Fibroblast of lung (primary cell): ENCODE results near the gene UBE2L3. TPM values are rescaled to one million over a fixed set of nuclear protein-coding genes. Genes with fewer than 3 reads are reported as not detected.

Experiments
- DNase-seq, 2 donors: peaks; one replicate each; pipeline versions ENCODE4 v3.0.0 to v3.0.0-alpha.2; 2010; ENCODE audit warnings: low read depth in 2 of 2
- H2AFZ ChIP-seq: 2 replicates; pipeline ENCODE4 v1.5.1; 2012; ENCODE audit warnings: low read length, control low read depth, inconsistent platforms
- H3K27ac ChIP-seq: 2 replicates; pipeline ENCODE4 v1.5.1; 2011; ENCODE audit warnings: low read length, control low read depth; ENCODE audit not compliant: insufficient read depth
- H3K27me3 ChIP-seq: 2 replicates; pipeline ENCODE4 v1.5.1; 2011; ENCODE audit warnings: mild to moderate bottlenecking, low read length; ENCODE audit not compliant: control insufficient read depth, insufficient read depth
- H3K36me3 ChIP-seq: 2 replicates; pipeline ENCODE4 v1.5.1; 2011; ENCODE audit warnings: low read length; ENCODE audit not compliant: control insufficient read depth, insufficient read depth
- H3K4me1 ChIP-seq: 2 replicates; pipeline ENCODE4 v1.5.1; 2011; ENCODE audit warnings: low read length; ENCODE audit not compliant: control insufficient read depth, insufficient read depth; ENCODE audit errors: extremely low read depth
- H3K4me2 ChIP-seq: 2 replicates; pipeline ENCODE4 v1.5.1; 2011; ENCODE audit warnings: low read length, control low read depth; ENCODE audit not compliant: insufficient read depth; ENCODE audit errors: extremely low read depth
- H3K4me3 ChIP-seq, 4 experiments: fragments of 200-600 bp in 1 of 4; sonication (generic) in 1 of 4; replicated peaks in 1 of 4; 2 replicates each; pipeline ENCODE4 v1.5.1; 2011 to 2016; ENCODE audit warnings: low read length in 4 of 4, low read depth in 3 of 4, mild to moderate bottlenecking in 3 of 4, control low read depth in 2 of 4, inconsistent platforms in 1 of 4, mixed read lengths in 1 of 4; ENCODE audit not compliant: insufficient read depth in 1 of 4; ENCODE audit errors: control extremely low read depth in 1 of 4
- H3K79me2 ChIP-seq: 2 replicates; pipeline ENCODE4 v1.5.1; 2012; ENCODE audit warnings: mild to moderate bottlenecking, low read length, inconsistent platforms; ENCODE audit not compliant: control insufficient read depth, insufficient read depth
- H3K9ac ChIP-seq: 2 replicates; pipeline ENCODE4 v1.5.1; 2011; ENCODE audit warnings: mild to moderate bottlenecking, low read length, control low read depth; ENCODE audit not compliant: insufficient read depth
- H3K9me3 ChIP-seq: 2 replicates; pipeline ENCODE4 v1.5.1; 2012; ENCODE audit warnings: low read depth, low read length; ENCODE audit not compliant: control insufficient read depth, insufficient read depth
- H4K20me1 ChIP-seq: 2 replicates; pipeline ENCODE4 v1.5.1; 2011; ENCODE audit warnings: low read length; ENCODE audit not compliant: control insufficient read depth, insufficient read depth; ENCODE audit errors: extremely low read depth
- CTCF ChIP-seq, 2 donors: IDR thresholded peaks in 1 of 2; conservative IDR thresholded peaks in 1 of 2; 1 replicate in 1 of 2; 2 replicates in 1 of 2; pipeline ENCODE4 v1.5.1; 2011 to 2012; ENCODE audit warnings: low read length in 2 of 2, control low read depth in 1 of 2, inconsistent platforms in 1 of 2, low read depth in 1 of 2, mild to moderate bottlenecking in 1 of 2
- EZH2 ChIP-seq: IDR thresholded peaks from 2 replicates; pipeline ENCODE4 v1.5.1; 2012; ENCODE audit warnings: low read length, control low read depth, mild to moderate bottlenecking; ENCODE audit errors: missing control alignments
- polyA plus RNA-seq, 2 donors: library from polyadenylated mRNA; depleted of rRNA in 1 of 2; stranded (reverse) in 1 of 2; unstranded in 1 of 2; fragments of >200 nt; gene quantifications; 2 replicates each; pipeline ENCODE4 v1.2.1, GENCODE V29; 2011 to 2012; ENCODE audit warnings: missing spikeins in 1 of 2
- total RNA-seq: library from RNA; depleted of rRNA; stranded (reverse); fragments of >200 nt; gene quantifications from 2 replicates; pipeline ENCODE4 v1.2.1, GENCODE V29; 2014

Gene UBE2L3
- total and polyA plus RNA-seq, 2 donors (not counting 1 experiment from before 2014, with no cell fraction given) = 23.8 to 82.4 TPM

- Histone ChIP-seq H3K4me1 (peaks cover 3% of the 10 kb centered on the region), H3K9ac (no peak overlapping the region)
Measured at GRCh38 chr22:21626735-21627469, 59.4 kb downstream of the UBE2L3 start.

DNA sequence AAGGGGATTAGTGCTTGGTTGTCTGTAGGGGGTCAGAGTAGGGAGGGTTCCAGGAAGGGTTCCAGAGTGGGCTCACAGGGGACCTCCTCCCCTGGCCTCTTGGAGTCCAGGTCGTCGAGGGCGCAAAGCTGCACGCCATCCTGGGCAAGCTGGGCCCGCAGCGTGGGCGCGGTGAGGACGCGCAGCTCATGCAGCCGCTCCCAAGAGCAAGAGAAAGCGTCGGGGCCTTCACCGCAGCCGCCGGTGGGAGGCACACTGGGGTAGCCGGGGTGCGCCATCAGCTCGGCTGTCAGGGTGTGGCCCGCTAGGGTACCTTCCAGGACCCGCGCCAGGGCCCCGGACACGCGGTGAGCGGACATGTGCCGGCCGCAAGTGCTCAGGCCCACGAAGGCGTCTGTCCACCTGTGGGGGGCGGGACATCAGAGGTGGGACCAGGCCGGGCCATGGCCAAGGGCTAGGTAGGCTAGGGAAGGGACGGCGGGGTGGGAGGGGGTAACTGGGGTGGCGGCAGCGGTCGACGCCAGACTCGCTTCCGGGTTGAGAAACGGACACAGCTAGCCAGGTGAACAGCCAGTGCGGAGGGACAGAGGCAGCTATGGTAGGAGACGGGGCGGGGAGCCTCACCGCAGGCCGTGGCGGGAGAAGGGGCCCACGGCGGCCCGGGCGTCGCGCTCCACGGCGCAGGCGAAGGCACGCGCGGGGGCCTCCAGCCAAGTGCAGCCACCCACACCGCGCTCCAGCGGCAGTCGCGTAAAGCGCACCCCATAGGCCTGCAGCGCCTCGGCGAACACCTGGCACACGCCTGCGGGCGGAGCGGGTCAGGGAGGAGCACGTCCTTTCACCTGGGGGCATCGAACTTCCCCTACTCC, 61.1 kb downstream of the UBE2L3 start:
- no peak overlapping the region for H3K9ac ChIP-seq
- DNase-seq = no peak
- H4K20me1 ChIP-seq = no peaks in the 10 kb centered on the region
- peak overlapping the region; percentile 74 to 91 (median 91) for H3K4me3 ChIP-seq
- TF ChIP-seq EZH2 (no peak), CTCF (conservative IDR thresholded peaks at IDR 0.05 in 1 of 2, IDR thresholded peaks at IDR 0.05 in 1 of 2; ENCODE audit: low read depth in 1 of 2, low read length in 2 of 2) (no peak)
- no peaks in the 10 kb centered on the region for H3K4me1 ChIP-seq
- H3K79me2 ChIP-seq = peaks cover 7% of the 10 kb centered on the region
- peak overlapping the region; percentile 88 for H3K4me2 ChIP-seq
- H3K27ac ChIP-seq = peak overlapping the region; percentile 85
- H2AFZ ChIP-seq = no peak overlapping the region
- no peaks in the 10 kb centered on the region for H3K9me3 ChIP-seq
- H3K27me3 ChIP-seq = no peaks in the 10 kb centered on the region
- H3K36me3 ChIP-seq = peaks cover 10% of the 10 kb centered on the region

More at GRCh38 chr22:21626735-21627469, 59.4 kb downstream of the UBE2L3 start:
- TF ChIP-seq CTCF (conservative IDR thresholded peaks at IDR 0.05 in 1 of 2, IDR thresholded peaks at IDR 0.05 in 1 of 2; ENCODE audit: low read depth in 1 of 2, low read length in 2 of 2) = no peak
- TF ChIP-seq EZH2 = no peak
- H3K9me3 ChIP-seq = no peaks in the 10 kb centered on the region
- no peak overlapping the region for H3K27ac ChIP-seq
- H2AFZ ChIP-seq = no peak overlapping the region
- peaks cover 18% of the 10 kb centered on the region for H3K36me3 ChIP-seq
- no peaks in the 10 kb centered on the region for H4K20me1 ChIP-seq
- no peak for DNase-seq
- H3K27me3 ChIP-seq = no peaks in the 10 kb centered on the region
- H3K79me2 ChIP-seq = peaks cover 18% of the 10 kb centered on the region
- no peak overlapping the region for H3K4me2 ChIP-seq
- H3K4me3 ChIP-seq = no peak overlapping the region
